OCI-LY7 (cell line): ENCODE measurements around the gene YBX1. TPM values are rescaled to one million over a fixed set of nuclear protein-coding genes. Genes with fewer than 3 reads are reported as not detected.

Source experiments
- BruUV-seq: library from RNA; stranded (reverse); fragments of 400-500 nt; replicated peaks from 2 replicates; lab custom pipeline; 2021; lab: Mats Ljungman, UMichigan
- CTCF ChIA-PET: fragments of 300-600 bp; sonication (Branson Sonifier 250); formaldehyde crosslinking; loops from one replicate; lab custom pipeline; 2022; ENCODE audit warnings: antibody characterized with exemption; ENCODE audit not compliant: unreplicated experiment; lab: Charles Lee
- POLR2A ChIA-PET: fragments of 300-600 bp; sonication (Branson Sonifier 250); formaldehyde crosslinking; loops from one replicate; lab custom pipeline; 2022; ENCODE audit warnings: antibody characterized with exemption; lab: Charles Lee
- DNase-seq: peaks from one replicate; pipeline ENCODE4 v3.0.0-alpha.2; 2015; ENCODE audit warnings: low spot score
- H2AFZ ChIP-seq: fragments of 200-600 bp; sonication (generic), shearing (Covaris generic); 2 replicates; pipeline ENCODE4 v1.6.1; 2014; ENCODE audit warnings: mild to moderate bottlenecking, antibody characterized with exemption, low read length, moderate library complexity
- H3K27ac ChIP-seq: fragments of 200-600 bp; sonication (generic); 2 replicates; pipeline ENCODE4 v1.5.1; 2014; ENCODE audit warnings: mixed run types, low read depth, mild to moderate bottlenecking, moderate library complexity, low read length, inconsistent platforms; ENCODE audit not compliant: poor library complexity, severe bottlenecking
- H3K36me3 ChIP-seq: fragments of 200-600 bp; sonication (generic); 2 replicates; pipeline ENCODE4 v1.6.1; 2014; ENCODE audit warnings: mild to moderate bottlenecking, antibody characterized with exemption, low read length, moderate library complexity, mixed read lengths; ENCODE audit not compliant: insufficient read depth
- H3K4me1 ChIP-seq: fragments of 200-600 bp; sonication (generic); 2 replicates; pipeline ENCODE4 v1.5.1; 2014; ENCODE audit warnings: mild to moderate bottlenecking, low read length; ENCODE audit not compliant: insufficient read depth, poor library complexity, severe bottlenecking
- H3K4me2 ChIP-seq: fragments of 200-600 bp; sonication (generic); 2 replicates; pipeline ENCODE4 v1.6.1; 2014; ENCODE audit warnings: mild to moderate bottlenecking, low read length
- H3K4me3 ChIP-seq: fragments of 200-600 bp; sonication (generic); 2 replicates; pipeline ENCODE4 v1.5.1; 2014; ENCODE audit warnings: mild to moderate bottlenecking, low read depth, low read length; ENCODE audit not compliant: poor library complexity, severe bottlenecking
- H3K79me2 ChIP-seq: fragments of 200-600 bp; sonication (generic); 2 replicates; pipeline ENCODE4 v1.6.1; 2016; ENCODE audit warnings: low read depth, mild to moderate bottlenecking, low read length, moderate library complexity, mixed read lengths; ENCODE audit not compliant: insufficient read depth
- H3K9me2 ChIP-seq: fragments of 200-600 bp; sonication (generic); 2 replicates; pipeline ENCODE4 v1.6.1; 2016; ENCODE audit warnings: mild to moderate bottlenecking, low read length, mixed read lengths; ENCODE audit not compliant: insufficient read depth
- H3K9me3 ChIP-seq: fragments of 200-600 bp; sonication (generic); 2 replicates; pipeline ENCODE4 v1.6.1; 2014; ENCODE audit warnings: mild to moderate bottlenecking, mixed run types, low read length, mixed read lengths
- H4K20me1 ChIP-seq: fragments of 200-600 bp; sonication (generic); 2 replicates; pipeline ENCODE4 v1.6.1; 2014; ENCODE audit warnings: mild to moderate bottlenecking, antibody characterized with exemption, low read length, moderate library complexity, mixed read lengths; ENCODE audit not compliant: insufficient read depth
- EZH2phosphoT487 ChIP-seq: fragments of 200-600 bp; sonication (generic); IDR thresholded peaks from 2 replicates; pipeline ENCODE4 v1.6.1; 2018; ENCODE audit warnings: low read depth, borderline replicate concordance, mild to moderate bottlenecking, mixed run types, antibody characterized with exemption, low read length, moderate library complexity, mixed read lengths
- intact Hi-C: fragments of 100-400 bp; cut with micrococcal nuclease; formaldehyde crosslinking; loops from one replicate; pipeline ENCODE4 v1.10.0; 2022; ENCODE audit not compliant: unreplicated experiment
- total RNA-seq, 2 experiments: library from RNA; depleted of rRNA in 1 of 2; stranded (reverse); fragments of >200 nt in 1 of 2; shearing (Covaris generic) in 1 of 2; gene quantifications; 2 replicates each; pipeline ENCODE4 v1.2.3, GENCODE V29; 2014 to 2022
- TF ChIP-seq, protein P1 (sequence below): fragments of 200-600 bp; sonication (generic); conservative IDR thresholded peaks from 2 replicates; pipeline ENCODE4 v1.5.1; 2014; ENCODE audit warnings: mild to moderate bottlenecking, antibody characterized with exemption, low read length, moderate library complexity, mixed read lengths

YBX1 gene
- total RNA-seq, 2 experiments from 2014 or later = 750 to 956 TPM

DNA sequence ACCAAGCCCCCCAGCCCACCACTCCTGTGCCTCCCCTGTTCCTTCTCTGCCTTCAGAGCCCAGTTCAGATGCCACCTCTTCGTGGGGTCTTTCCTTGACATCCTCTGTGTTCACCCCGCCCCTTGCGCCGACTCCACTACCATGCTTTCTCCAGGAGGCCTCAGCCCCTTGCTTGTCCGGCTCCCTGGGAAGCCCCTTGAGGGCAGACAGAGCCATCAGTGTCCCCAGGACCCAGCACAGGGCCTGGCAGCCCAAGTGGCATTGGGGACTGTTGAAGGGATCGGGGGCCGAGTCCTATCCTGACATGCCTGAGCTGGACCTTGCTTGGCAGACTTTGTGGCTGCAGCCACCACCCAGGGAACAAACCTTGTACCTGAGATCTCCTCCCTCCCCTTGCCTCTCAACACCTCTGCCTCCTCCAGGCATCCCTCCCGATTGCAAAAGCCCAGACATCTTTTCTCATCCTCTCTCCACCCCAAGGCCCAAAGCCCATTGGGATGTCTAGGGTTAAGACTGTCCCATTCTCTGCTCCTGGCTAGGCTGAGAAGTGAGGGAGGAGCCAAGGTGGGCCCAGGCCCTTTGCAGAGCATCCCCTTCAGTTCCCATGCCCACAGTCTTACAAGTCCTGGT is 54.5 kb downstream of the YBX1 start:
- Histone ChIP-seq H3K9me3 (no peaks in the 10 kb centered on the region), H3K4me2 (peak overlapping the region; percentile 41; the same call in 1 of the 2 replicates), H3K27ac (peak overlapping the region; percentile 12), H2AFZ (peak overlapping the region; percentile 75), H3K79me2 (no peaks in the 10 kb centered on the region), H3K4me3 (no peak overlapping the region), H3K4me1 (peaks cover 11% of the 10 kb centered on the region), H4K20me1 (no peaks in the 10 kb centered on the region), H3K9me2 (no peaks in the 10 kb centered on the region), H3K36me3 (no peaks in the 10 kb centered on the region)
- DNase-seq = no peak
- POLR2A ChIA-PET = no interaction called here
- CTCF ChIA-PET = no interaction called here
- TF ChIP-seq, protein P1, sequence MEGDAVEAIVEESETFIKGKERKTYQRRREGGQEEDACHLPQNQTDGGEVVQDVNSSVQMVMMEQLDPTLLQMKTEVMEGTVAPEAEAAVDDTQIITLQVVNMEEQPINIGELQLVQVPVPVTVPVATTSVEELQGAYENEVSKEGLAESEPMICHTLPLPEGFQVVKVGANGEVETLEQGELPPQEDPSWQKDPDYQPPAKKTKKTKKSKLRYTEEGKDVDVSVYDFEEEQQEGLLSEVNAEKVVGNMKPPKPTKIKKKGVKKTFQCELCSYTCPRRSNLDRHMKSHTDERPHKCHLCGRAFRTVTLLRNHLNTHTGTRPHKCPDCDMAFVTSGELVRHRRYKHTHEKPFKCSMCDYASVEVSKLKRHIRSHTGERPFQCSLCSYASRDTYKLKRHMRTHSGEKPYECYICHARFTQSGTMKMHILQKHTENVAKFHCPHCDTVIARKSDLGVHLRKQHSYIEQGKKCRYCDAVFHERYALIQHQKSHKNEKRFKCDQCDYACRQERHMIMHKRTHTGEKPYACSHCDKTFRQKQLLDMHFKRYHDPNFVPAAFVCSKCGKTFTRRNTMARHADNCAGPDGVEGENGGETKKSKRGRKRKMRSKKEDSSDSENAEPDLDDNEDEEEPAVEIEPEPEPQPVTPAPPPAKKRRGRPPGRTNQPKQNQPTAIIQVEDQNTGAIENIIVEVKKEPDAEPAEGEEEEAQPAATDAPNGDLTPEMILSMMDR = 0 out of 2 replicates have a peak, but pooled peaks have one; percentile 5
- TF ChIP-seq EZH2phosphoT487 = no peak
- no TSS peak for BruUV-seq
- intact Hi-C loops = no loop called here

DNA sequence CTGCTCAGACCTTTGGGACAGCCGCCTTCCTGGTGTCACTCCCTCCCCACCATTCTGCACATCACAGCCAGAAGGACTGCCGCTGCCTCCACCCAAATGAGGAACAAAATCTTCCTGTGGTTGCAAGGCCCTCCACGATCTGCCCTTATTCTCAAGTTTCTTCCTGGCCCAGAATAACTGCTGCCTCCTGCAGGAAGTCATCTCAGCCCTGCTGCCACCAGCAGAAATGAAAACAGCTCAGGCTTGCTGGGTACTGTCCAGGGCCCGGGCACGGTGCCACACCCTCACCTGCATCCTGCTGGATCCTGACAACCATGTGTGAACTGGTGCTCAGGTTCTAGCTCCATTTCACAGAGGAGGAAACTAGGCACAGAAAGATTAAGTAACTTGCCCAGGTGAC is 55.0 kb downstream of the YBX1 start:
- BruUV-seq = no TSS peak
- CTCF ChIA-PET = no interaction called here
- intact Hi-C loops = no loop called here
- H3K27ac ChIP-seq = peak overlapping the region; percentile 12
- POLR2A ChIA-PET = no interaction called here
- H3K9me2 ChIP-seq = no peaks in the 10 kb centered on the region
- DNase-seq = peak; percentile 58
- no peaks in the 10 kb centered on the region for H3K9me3 ChIP-seq
- peaks cover 11% of the 10 kb centered on the region for H3K4me1 ChIP-seq
- H2AFZ ChIP-seq = peak overlapping the region; percentile 75
- H3K79me2 ChIP-seq = no peaks in the 10 kb centered on the region
- H3K36me3 ChIP-seq = no peaks in the 10 kb centered on the region
- peak overlapping the region; percentile 41; the same call in 1 of the 2 replicates for H3K4me2 ChIP-seq
- H3K4me3 ChIP-seq = no peak overlapping the region
- TF ChIP-seq, protein P1 = peak; percentile 39; the same call in 1 of the 2 replicates
- TF ChIP-seq EZH2phosphoT487 = no peak
- H4K20me1 ChIP-seq = no peaks in the 10 kb centered on the region

DNA sequence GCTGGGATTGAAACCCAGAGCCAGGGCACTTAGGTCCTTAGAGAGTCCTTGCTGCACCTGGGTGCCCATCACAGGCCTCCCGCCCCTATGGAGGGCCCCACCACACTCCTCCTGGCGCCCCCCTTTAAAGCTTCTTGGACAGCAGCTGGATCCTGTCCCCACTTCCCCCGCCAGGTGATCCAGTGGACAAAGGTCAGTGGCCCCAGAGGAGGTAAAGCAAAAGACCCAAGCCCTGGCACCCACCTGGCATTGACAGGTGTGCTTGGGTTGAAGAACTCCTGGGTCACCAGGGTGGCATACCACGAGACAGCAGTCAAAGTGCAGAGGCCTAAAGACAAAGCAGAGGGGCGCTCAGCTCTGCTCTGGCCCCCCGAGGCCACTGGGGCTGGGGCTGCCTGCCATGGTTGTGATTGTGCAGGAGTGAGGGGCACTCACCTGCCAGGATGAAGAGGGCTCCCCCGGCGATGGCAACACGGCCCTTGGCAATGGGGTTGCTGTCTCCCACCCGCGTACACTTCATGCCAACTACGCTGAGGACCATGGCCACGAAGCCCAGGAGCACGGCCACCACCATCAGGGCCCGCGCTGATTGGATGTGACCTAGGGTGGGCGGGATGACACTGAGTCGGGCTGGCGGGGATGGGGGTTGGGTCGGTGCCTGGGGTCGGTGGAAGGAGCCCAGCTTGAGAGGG is 55.9 kb downstream of the YBX1 start:
- H3K9me3 ChIP-seq = no peaks in the 10 kb centered on the region
- intact Hi-C loops = no loop called here
- TF ChIP-seq, protein P1 = no peak
- no peak for TF ChIP-seq EZH2phosphoT487
- H3K36me3 ChIP-seq = no peaks in the 10 kb centered on the region
- H3K4me1 ChIP-seq = peaks cover 11% of the 10 kb centered on the region
- H3K27ac ChIP-seq = no peak overlapping the region
- CTCF ChIA-PET = no interaction called here
- no peaks in the 10 kb centered on the region for H3K9me2 ChIP-seq
- DNase-seq = no peak
- no peaks in the 10 kb centered on the region for H3K79me2 ChIP-seq
- H4K20me1 ChIP-seq = no peaks in the 10 kb centered on the region
- H3K4me3 ChIP-seq = no peak overlapping the region
- H3K4me2 ChIP-seq = no peak overlapping the region
- H2AFZ ChIP-seq = no peak overlapping the region
- POLR2A ChIA-PET = no interaction called here
- BruUV-seq = no TSS peak
